ENCODE measurements around the gene BTNL9.

DNA sequence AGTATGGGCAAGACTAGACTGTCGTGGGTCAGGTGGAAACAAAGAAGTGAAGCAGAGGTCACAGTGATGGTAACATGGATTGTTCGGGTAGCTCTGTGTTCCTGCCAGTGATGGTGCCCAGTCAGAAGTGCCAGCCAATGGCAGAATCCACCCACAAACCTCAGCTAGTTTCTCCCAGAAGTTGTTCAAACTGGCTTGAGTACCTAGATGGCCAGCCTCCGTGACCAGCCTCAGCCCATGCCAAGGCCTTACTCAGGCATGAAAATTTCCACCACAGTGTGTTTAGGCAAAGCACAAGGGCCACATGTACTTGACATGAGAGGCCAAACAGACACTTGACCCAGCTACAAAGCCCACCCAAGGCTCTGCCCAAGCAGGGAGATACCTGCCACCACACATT lies 19.4 kb upstream of the BTNL9 start:
- TF ChIP-seq, protein P1, sequence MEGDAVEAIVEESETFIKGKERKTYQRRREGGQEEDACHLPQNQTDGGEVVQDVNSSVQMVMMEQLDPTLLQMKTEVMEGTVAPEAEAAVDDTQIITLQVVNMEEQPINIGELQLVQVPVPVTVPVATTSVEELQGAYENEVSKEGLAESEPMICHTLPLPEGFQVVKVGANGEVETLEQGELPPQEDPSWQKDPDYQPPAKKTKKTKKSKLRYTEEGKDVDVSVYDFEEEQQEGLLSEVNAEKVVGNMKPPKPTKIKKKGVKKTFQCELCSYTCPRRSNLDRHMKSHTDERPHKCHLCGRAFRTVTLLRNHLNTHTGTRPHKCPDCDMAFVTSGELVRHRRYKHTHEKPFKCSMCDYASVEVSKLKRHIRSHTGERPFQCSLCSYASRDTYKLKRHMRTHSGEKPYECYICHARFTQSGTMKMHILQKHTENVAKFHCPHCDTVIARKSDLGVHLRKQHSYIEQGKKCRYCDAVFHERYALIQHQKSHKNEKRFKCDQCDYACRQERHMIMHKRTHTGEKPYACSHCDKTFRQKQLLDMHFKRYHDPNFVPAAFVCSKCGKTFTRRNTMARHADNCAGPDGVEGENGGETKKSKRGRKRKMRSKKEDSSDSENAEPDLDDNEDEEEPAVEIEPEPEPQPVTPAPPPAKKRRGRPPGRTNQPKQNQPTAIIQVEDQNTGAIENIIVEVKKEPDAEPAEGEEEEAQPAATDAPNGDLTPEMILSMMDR (IDR thresholded peaks at IDR 0.05) = no peak
- no peak for TF ChIP-seq POLR2A (IDR thresholded peaks at IDR 0.05)
